Uterus (tissue), 4 donors: ENCODE data around the gene BBS5. TPM values are rescaled to one million over a fixed set of nuclear protein-coding genes. Genes with fewer than 3 reads are reported as not detected.

Source experiments
- DNase-seq, 2 donors: peaks; one replicate each; pipeline ENCODE4 v3.0.0-alpha.2; 2019 to 2020
- H3K27ac ChIP-seq, 2 donors: fragments of 200-600 bp; sonication (generic); 1 replicate in 1 of 2; 2 replicates in 1 of 2; pipeline ENCODE4 v1.5.1; 2016 to 2018
- H3K27me3 ChIP-seq, 2 donors: fragments of 200-600 bp; sonication (generic); one replicate each; pipeline ENCODE4 v1.5.1; 2018 to 2019; ENCODE audit warnings: control low read depth in 1 of 2
- H3K36me3 ChIP-seq, 2 donors: fragments of 200-600 bp; sonication (generic); one replicate each; pipeline ENCODE4 v1.5.1; 2019; ENCODE audit warnings: control low read depth in 1 of 2
- H3K4me1 ChIP-seq, 2 donors: fragments of 200-600 bp; sonication (generic); one replicate each; pipeline ENCODE4 v1.5.1; 2018 to 2019; ENCODE audit warnings: control low read depth in 1 of 2
- H3K4me3 ChIP-seq, 2 donors: fragments of 200-600 bp; sonication (generic); 1 replicate in 1 of 2; 2 replicates in 1 of 2; pipeline ENCODE4 v1.5.1; 2018 to 2019; ENCODE audit warnings: mild to moderate bottlenecking in 1 of 2
- H3K9me3 ChIP-seq, 2 donors: fragments of 200-600 bp; sonication (generic); one replicate each; pipeline ENCODE4 v1.5.1; 2019; ENCODE audit warnings: control low read depth in 1 of 2
- POLR2A ChIP-seq, 2 donors: fragments of 450-650 bp; IDR thresholded peaks; one replicate each; pipeline ENCODE4 v1.6.1; 2016; ENCODE audit warnings: antibody characterized with exemption in 2 of 2, mild to moderate bottlenecking in 1 of 2, moderate library complexity in 1 of 2
- intact Hi-C: fragments of 100-400 bp; cut with DNase I; formaldehyde crosslinking; loops from one replicate; pipeline ENCODE4 v1.15.1; 2023; ENCODE audit warnings: low total_unique reads
- total RNA-seq, 4 donors: library from RNA; depleted of rRNA in 3 of 4; stranded (reverse); fragments of >200 nt in 3 of 4; gene quantifications; one replicate each; pipeline versions ENCODE4 v1.1.0 to v1.2.4, GENCODE V29; 2014 to 2023
- TF ChIP-seq, protein P1 (sequence below), 4 experiments: fragments of 200-600 bp in 2 of 4; fragments of 450-650 bp in 2 of 4; sonication (generic) in 2 of 4; IDR thresholded peaks; one replicate each; pipeline ENCODE4 v1.5.1; 2016 to 2019; ENCODE audit warnings: antibody characterized with exemption in 4 of 4, mild to moderate bottlenecking in 2 of 4, moderate library complexity in 1 of 4
- donor health status: DM: yes; HTN: yes; CAD: no.

Gene BBS5
- total RNA-seq, 4 donors from 2014 or later = 2.6 to 24.7 (median 19.7) TPM

DNA sequence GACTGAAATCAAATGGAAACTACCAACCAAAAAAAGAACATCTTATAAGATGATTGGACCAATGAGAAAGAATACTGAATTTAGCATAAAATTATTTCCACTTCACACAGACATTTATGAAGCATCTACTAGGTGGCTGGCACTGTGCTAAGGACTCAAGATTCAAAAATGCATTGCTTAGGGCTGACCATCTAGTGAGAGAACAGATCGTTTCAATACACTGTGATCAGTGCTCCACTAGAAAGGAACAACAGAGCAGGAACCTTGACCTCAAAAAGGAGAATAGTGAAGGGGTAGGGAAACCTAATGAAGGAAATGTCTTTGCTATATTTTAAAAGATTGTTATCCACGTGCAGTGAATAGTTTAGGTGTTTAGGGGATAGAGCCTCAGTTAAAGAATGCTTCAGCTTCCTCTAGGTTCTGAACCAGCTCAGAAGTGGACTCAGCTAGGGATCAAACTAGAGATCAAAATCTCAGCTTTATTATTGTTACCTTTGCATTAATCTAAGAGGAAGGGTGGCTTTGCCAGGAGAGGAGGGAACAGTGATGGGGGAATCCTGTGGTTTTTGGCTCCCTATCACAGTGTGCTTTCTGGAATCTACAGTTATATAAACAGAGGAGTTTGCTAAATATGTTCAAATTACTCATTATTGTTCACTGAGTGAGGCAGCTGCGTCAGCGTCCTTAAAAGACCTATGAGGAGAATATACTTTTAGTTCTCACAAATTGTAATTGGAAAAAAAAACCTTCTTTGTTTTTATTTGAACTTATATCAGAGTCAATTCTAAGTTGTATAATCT is 16.2 kb upstream of the BBS5 start:
- Histone ChIP-seq H3K27ac (no peak overlapping the region), H3K4me3 (no peak overlapping the region), H3K9me3 (no peaks in the 10 kb centered on the region), H3K27me3 (no peaks in the 10 kb centered on the region), H3K4me1 (no peaks in the 10 kb centered on the region), H3K36me3 (no peaks in the 10 kb centered on the region)
- DNase-seq = no peak
- intact Hi-C loops = no loop called here
- no peak for TF ChIP-seq POLR2A (IDR thresholded peaks at IDR 0.05)
- TF ChIP-seq, protein P1, sequence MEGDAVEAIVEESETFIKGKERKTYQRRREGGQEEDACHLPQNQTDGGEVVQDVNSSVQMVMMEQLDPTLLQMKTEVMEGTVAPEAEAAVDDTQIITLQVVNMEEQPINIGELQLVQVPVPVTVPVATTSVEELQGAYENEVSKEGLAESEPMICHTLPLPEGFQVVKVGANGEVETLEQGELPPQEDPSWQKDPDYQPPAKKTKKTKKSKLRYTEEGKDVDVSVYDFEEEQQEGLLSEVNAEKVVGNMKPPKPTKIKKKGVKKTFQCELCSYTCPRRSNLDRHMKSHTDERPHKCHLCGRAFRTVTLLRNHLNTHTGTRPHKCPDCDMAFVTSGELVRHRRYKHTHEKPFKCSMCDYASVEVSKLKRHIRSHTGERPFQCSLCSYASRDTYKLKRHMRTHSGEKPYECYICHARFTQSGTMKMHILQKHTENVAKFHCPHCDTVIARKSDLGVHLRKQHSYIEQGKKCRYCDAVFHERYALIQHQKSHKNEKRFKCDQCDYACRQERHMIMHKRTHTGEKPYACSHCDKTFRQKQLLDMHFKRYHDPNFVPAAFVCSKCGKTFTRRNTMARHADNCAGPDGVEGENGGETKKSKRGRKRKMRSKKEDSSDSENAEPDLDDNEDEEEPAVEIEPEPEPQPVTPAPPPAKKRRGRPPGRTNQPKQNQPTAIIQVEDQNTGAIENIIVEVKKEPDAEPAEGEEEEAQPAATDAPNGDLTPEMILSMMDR (IDR thresholded peaks at IDR 0.05) = no peak

DNA sequence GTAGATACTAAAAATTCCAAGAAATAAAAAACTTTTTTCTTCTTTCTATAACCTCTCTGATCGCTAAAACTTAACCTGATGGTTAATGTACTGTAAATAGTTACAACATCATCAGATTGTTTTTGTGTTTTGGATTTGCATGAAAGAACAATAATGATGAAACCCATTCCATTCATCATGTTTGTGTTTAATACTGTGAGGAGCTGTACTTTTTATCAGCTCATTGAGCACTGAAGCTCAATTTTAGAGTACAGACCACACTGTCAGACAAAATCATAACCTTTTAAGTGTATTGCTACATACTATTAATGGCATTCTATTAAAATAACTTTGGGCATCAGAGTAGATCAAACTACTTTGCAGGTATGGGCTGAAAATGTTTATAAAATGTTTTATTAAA is 14.8 kb upstream of the BBS5 start:
- no peaks in the 10 kb centered on the region for H3K9me3 ChIP-seq
- H3K36me3 ChIP-seq = no peaks in the 10 kb centered on the region
- H3K27me3 ChIP-seq = no peaks in the 10 kb centered on the region
- no peak overlapping the region for H3K4me3 ChIP-seq
- no peak for DNase-seq
- intact Hi-C loops = no loop called here
- H3K27ac ChIP-seq = no peak overlapping the region
- H3K4me1 ChIP-seq = no peaks in the 10 kb centered on the region
- TF ChIP-seq POLR2A (IDR thresholded peaks at IDR 0.05) = no peak
- TF ChIP-seq, protein P1 (IDR thresholded peaks at IDR 0.05) = no peak

DNA sequence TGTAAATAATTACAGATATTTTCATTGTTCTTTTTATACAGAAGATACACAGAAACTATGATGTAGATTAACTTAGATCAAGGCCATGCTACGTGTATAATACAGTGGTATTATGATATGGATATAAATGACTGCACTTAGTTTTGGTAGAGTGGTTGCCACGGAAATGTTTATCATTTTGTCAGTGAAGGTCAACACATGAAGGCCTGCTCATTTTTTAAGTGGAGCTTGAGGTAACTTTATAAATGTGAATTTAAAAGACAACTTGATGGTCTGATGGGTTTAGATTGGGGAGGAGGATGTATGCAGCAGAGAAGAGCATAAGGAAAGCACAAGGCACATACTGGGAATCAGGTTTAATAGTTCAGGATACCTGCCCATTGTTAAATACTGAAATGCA is 14.4 kb upstream of the BBS5 start:
- Histone ChIP-seq H3K9me3 (no peaks in the 10 kb centered on the region), H3K4me3 (no peak overlapping the region), H3K27me3 (no peaks in the 10 kb centered on the region), H3K4me1 (no peaks in the 10 kb centered on the region), H3K27ac (no peak overlapping the region), H3K36me3 (no peaks in the 10 kb centered on the region)
- DNase-seq = no peak
- TF ChIP-seq, protein P1 (IDR thresholded peaks at IDR 0.05) = no peak
- TF ChIP-seq POLR2A (IDR thresholded peaks at IDR 0.05) = no peak
- intact Hi-C loops = no loop called here

DNA sequence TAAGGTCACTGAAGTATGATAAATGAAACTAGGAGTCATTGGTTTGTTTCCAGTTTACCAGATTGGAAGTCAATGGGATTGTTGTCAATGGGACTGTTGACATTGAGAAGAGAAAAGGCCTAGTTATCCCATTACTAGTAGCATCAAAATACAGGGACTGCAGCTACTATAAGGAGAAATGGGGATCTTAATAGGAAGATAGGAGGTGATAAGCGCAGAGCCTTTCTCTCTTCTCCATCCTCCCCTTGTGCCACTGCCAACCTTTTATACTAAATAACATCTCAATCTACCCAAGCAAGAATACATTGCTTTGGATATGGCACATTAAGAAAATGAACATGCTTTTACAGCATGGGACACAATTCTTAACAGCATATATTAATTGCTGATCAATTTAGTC is 10.5 kb upstream of the BBS5 start:
- Histone ChIP-seq H3K4me3 (no peak overlapping the region), H3K36me3 (no peaks in the 10 kb centered on the region), H3K27ac (no peak overlapping the region), H3K4me1 (no peaks in the 10 kb centered on the region), H3K9me3 (no peaks in the 10 kb centered on the region), H3K27me3 (no peaks in the 10 kb centered on the region)
- no peak for DNase-seq
- intact Hi-C loops = no loop called here
- TF ChIP-seq, protein P1 (IDR thresholded peaks at IDR 0.05) = no peak
- no peak for TF ChIP-seq POLR2A (IDR thresholded peaks at IDR 0.05)

DNA sequence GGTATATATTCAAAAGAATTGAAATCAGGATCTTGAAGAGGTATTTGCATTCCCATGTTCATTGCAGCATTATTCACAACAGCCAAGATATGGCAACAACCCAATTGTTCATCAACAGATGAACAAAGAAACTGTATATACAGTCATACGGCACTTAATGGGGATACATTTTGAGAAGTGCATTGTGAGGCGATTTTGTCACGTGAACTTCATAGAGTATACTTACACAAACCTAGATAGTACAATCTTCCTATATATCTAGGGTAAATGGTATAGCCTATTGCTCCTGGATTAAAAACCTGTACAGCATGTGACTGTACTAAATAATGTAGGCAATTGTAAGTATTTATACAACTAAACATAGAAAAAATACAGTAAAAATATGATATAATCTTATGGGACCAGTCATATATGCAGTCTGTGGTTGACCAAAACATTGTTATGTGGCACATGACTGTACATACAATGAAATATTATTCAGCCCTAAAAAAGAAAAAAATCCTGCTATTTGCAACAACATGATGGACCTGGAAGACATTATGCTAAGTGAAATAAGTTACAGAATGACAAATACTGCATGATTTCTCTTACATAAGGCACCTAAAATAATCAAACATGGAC is 9.2 kb upstream of the BBS5 start:
- no peak for DNase-seq
- no peak for TF ChIP-seq POLR2A (IDR thresholded peaks at IDR 0.05)
- TF ChIP-seq, protein P1 (IDR thresholded peaks at IDR 0.05) = no peak
- Histone ChIP-seq H3K4me3 (no peak overlapping the region), H3K36me3 (no peaks in the 10 kb centered on the region), H3K27me3 (no peaks in the 10 kb centered on the region), H3K27ac (no peak overlapping the region), H3K4me1 (no peaks in the 10 kb centered on the region), H3K9me3 (no peaks in the 10 kb centered on the region)
- intact Hi-C loops = no loop called here
